ENCODE data around the gene SPP1.

Gene SPP1

GRCh38 chr4:87956501-87956900 is 19.0 kb upstream of the SPP1 start:
- DNase-seq = no peak

- DNase-seq = no peak
These were observed 18.5 kb upstream of the SPP1 start for GRCh38 chr4:87957061-87957460.

GRCh38 chr4:87961993-87962392 is 13.5 kb upstream of the SPP1 start:
- DNase-seq = no peak

- DNase-seq = no peak
These were observed 12.9 kb upstream of the SPP1 start for GRCh38 chr4:87962398-87963146.

GRCh38 chr4:87965501-87965975 is 10.0 kb upstream of the SPP1 start:
- DNase-seq = no peak

- no peak for DNase-seq
These were observed 9.4 kb upstream of the SPP1 start for GRCh38 chr4:87966095-87966496.

- DNase-seq = no peak
These were observed 8.3 kb upstream of the SPP1 start for GRCh38 chr4:87967193-87967592.

GRCh38 chr4:87970121-87970520 is 5.4 kb upstream of the SPP1 start:
- no peak for DNase-seq

- no peak for DNase-seq
These were observed 3.6 kb upstream of the SPP1 start for GRCh38 chr4:87971866-87972265.

GRCh38 chr4:87973283-87974169 is 2.0 kb upstream of the SPP1 start:
- DNase-seq = no peak

- DNase-seq = no peak
These were observed 555 bp upstream of the SPP1 start for GRCh38 chr4:87974856-87975462.

GRCh38 chr4:87977521-87978278 is 2.2 kb downstream of the SPP1 start:
- no peak for DNase-seq

GRCh38 chr4:87978681-87979080 is 3.2 kb downstream of the SPP1 start:
- no peak for DNase-seq

- no peak for DNase-seq
These were observed 4.3 kb downstream of the SPP1 start for GRCh38 chr4:87979810-87980209.

GRCh38 chr4:87981486-87981885 is 6.0 kb downstream of the SPP1 start:
- no peak for DNase-seq

- DNase-seq = no peak
These were observed 6.5 kb downstream of the SPP1 start for GRCh38 chr4:87982036-87982435.

- DNase-seq = no peak
These were observed 7.0 kb downstream of the SPP1 start for GRCh38 chr4:87982446-87983010.

GRCh38 chr4:87983996-87984395 is 8.5 kb downstream of the SPP1 start:
- no peak for DNase-seq

- no peak for DNase-seq
These were observed 9.8 kb downstream of the SPP1 start for GRCh38 chr4:87985097-87985886.

GRCh38 chr4:87985887-87986200 is 10.3 kb downstream of the SPP1 start:
- DNase-seq = no peak

- no peak for DNase-seq
These were observed 11.0 kb downstream of the SPP1 start for GRCh38 chr4:87986508-87986907.

- no peak for DNase-seq
These were observed 14.3 kb downstream of the SPP1 start for GRCh38 chr4:87989765-87990164.

Measured in DMS79 (cell line).